MM.1S (cell line): ENCODE results near the gene C1orf74.

Source experiments
- EZH2 ChIP-seq: fragments of 300-600 bp; sonication (generic); optimal IDR thresholded peaks from 2 replicates; pipeline ENCODE3; 2017; ENCODE audit warnings: low read depth, mild to moderate bottlenecking, antibody characterized with exemption, low read length, mixed read lengths
- TF ChIP-seq, protein P1 (sequence below): fragments of 300-600 bp; sonication (generic); IDR thresholded peaks from 2 replicates; pipeline ENCODE4 v1.5.1; 2016; ENCODE audit warnings: antibody characterized with exemption, low read length, mixed read lengths

DNA sequence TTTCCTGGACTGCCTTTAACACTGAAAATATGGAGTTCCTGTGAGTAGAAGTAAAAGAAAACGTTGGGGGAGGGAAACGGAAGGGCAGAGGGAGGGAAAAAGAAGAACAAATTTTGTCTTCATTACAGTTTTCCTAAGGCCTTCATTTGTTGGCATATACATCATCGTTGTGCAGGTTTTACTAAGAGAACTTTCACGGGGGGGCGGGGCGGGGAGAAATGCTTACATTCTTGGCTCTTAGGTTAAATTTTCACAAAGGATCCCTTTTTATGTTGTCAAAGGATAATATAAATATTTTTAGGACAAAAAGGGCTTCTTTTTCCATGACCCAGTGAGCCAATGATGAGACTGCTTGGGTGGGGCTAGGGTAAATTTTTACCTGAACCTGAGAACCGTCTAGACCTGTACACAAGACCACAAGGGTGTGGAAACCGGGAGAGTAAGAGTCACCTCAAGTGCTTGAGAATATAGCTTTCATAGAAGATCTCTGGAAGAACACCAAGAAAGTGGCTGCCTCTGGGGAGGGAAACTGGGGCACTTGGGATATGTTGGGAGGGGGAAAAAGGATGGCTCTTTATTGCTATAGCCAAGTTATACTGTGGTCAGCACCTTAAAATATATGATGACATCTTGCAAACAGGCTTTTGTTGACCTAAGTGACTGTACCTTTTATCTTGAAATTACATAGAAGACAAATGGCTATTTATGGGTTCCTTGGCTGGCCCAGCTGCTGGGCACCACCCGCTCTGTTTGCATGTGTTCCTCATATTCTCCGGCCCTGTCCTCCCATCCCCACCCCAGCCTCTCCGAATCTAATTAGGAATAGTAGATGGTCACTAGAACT, 41.5 kb upstream of the C1orf74 start:
- TF ChIP-seq, protein P1, sequence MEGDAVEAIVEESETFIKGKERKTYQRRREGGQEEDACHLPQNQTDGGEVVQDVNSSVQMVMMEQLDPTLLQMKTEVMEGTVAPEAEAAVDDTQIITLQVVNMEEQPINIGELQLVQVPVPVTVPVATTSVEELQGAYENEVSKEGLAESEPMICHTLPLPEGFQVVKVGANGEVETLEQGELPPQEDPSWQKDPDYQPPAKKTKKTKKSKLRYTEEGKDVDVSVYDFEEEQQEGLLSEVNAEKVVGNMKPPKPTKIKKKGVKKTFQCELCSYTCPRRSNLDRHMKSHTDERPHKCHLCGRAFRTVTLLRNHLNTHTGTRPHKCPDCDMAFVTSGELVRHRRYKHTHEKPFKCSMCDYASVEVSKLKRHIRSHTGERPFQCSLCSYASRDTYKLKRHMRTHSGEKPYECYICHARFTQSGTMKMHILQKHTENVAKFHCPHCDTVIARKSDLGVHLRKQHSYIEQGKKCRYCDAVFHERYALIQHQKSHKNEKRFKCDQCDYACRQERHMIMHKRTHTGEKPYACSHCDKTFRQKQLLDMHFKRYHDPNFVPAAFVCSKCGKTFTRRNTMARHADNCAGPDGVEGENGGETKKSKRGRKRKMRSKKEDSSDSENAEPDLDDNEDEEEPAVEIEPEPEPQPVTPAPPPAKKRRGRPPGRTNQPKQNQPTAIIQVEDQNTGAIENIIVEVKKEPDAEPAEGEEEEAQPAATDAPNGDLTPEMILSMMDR = no peak
- no peak for TF ChIP-seq EZH2
